Stimulated activated CD4-positive, alpha-beta T cell treated with anti-CD3 and anti-CD28 coated beads, Interleukin-2, amount 100 ng/mL, for 4 hours (primary cell): ENCODE data around the gene SPTBN4.
"Not testable (repeated sequence)": the region's sequence is repeated elsewhere in the genome, so short reads cannot be mapped to it uniquely, and the experiment has no call there.

Source experiments
- DNase-seq: peaks from one replicate; pipeline ENCODE4 v3.0.0-alpha.2; 2020; ENCODE audit warnings: low read depth

The SPTBN4 gene

DNA sequence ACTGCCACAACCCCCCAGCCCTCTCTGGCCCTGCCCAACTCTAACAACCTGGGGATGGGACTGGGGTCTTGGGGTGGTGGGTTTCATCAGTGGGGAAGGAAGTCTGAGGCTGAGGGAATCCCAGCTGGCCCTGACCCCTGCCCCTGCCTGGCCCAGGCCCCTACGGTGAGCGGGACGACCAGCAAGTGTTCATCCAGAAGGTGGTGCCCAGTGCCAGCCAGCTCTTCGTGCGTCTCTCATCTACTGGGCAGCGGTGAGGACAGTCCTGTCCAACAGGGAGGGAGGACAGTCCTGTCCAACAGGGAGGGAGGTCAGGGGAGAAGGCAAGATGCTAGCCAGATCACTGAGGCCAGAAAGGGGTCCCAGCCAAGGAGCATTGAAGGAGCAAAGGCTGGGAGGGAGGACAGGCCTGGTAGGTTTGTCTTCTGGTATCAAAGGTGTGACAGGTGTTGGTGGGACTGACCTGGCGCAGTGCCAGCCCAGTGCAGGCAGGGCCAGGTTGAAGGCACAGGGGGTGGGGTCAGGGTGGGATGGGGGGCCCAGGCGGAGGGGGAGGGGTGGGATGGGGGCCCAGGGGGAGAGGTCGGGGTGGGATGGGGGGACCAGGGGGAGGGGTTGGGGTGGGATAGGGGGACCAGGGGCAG lies 122.2 kb downstream of the SPTBN4 start:
- DNase-seq: no peak

DNA sequence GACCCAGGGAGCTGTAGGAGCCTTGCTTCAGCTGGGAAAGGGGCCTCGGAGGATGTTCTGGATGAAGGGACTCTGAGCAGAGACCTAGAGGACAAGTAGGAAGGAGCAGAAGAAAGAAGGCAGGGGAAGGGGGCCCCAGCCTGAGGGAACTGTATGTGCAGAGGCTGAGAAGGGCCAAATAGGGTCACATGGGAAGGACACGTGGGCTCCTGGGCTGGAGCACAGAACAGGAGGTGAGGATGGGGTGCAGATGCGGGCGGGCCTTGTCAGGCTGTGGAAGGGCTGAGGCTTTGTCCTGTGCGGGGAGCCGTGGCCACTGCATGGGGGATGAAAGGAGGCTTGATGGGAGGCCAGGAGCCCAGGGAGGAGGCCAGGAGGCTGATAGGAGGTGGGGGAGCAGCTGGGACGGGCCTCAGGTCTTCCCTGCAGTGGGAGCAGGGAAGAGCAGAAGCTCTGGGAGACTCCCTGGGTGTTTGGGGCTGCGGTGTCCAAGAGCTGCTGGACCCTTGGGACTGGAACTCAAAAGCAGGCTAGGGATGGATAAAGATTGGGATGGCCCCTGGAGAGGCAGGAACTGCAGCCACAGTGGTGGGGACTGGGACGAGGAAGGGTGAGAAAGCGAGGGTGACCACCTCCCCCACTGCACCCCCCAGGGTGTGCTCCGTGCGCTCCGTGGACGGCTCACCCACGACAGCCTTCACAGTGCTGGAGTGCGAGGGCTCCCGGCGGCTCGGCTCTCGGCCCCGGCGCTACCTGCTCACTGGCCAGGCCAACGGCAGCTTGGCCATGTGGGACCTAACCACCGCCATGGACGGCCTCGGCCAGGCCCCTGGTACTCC lies 123.0 kb downstream of the SPTBN4 start:
- no peak for DNase-seq

DNA sequence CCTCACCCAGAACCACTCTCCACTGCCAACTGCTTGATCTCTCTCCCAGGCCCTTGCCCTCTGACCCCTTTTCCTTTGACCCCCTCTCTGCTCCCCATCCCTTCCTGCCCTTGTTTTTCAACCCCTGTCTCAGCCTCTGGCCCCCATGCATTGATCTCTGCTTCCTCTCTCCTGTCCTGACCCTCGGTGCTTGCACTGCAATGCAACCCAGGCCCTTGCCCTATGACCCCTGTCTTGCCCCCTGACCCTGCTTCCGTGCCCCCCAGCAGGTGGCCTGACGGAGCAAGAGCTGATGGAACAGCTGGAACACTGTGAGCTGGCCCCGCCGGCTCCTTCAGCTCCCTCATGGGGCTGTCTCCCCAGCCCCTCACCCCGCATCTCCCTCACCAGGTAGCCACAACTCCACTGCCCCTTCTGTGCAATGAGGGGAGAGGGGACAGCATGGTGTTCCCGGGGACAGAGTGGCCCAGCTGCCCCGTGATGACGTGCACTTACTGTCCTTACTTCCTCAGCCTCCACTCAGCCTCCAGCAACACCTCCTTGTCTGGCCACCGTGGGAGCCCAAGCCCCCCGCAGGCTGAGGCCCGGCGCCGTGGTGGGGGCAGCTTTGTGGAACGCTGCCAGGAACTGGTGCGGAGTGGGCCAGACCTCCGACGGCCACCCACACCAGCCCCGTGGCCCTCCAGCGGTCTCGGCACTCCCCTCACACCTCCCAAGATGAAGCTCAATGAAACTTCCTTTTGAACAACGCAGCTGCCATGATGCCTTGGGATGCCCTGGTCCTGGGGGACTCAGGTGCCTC lies 123.9 kb downstream of the SPTBN4 start:
- no peak for DNase-seq

DNA sequence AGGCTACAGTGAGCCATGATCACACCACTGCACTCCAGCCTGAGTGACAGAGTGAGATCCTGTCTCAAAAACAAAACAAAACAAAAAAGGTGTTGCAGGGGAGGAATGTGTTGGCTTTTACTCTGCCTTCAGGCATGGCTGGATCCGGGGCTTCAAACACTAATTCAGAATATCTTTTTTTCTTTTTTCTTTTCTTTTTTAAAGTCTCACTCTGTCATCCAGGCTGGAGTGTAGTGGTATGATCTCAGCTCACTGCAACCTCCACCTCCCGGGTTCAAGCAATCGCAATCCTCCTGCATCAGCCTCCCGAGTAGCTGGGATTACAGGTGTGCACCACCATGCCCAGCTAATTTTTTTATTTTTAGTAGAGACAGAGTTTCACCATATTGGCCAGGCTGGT lies 124.9 kb downstream of the SPTBN4 start:
- DNase-seq: not testable (repeated sequence)

DNA sequence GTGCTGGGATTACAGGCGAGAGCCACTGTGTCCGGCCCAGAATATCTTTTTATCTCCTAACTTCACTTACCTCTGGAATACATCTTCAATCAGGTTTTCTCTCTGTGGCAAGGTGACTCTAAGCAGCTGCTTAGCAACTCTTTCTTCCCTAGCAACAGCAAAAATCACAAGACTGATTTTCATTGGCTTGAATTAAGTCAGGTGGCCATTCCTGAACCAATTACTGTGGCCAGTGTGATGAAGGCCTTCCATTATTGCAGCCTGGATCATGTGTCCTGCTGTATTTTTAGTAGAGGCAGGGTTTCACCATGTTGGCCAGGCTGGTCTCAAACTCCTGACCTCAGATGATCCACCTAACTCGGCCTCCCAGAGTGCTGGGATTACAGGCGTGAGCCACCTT lies 125.4 kb downstream of the SPTBN4 start:
- DNase-seq: no peak

DNA sequence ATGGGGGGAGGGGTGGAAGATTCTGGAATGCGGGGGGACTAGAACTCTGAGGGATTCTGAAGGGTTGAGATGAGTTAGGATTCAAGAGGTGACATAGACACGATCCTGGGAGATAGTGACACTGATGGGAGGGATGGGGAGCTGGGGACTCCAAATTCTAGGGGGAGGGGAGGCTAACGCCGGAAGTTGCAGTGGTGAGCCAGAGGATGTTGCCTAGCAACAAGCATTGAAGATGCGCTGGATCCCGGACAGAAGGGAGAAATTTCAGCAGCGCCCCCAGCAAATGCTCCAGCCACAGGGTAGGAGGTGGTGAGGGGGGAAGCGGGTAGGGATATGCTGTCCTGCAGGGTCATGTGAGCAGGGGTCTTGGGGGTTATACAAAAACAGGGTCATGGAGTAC lies 127.5 kb downstream of the SPTBN4 start:
- no peak for DNase-seq

DNA sequence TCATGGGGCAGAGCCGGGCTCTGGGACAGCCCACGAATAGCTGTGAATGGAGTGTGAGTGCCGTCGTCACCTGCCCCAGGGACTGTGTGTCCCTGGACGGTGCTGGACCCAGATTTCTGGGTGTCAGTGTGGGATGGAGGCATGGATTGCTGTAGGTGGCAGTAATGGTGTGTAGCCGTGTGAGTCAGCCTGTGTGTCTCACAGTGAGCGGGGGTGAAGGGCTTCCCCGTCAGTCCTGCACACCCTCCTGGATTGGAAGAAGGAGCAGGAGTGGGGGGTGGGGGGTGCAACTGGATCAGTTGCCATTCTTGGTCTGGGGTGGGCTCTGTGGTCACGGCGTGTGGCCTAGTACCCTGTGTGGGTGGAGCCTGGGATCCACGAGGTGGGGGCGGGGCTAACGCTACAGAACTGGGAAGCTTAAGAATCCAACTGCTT lies 127.9 kb downstream of the SPTBN4 start:
- DNase-seq: no peak

DNA sequence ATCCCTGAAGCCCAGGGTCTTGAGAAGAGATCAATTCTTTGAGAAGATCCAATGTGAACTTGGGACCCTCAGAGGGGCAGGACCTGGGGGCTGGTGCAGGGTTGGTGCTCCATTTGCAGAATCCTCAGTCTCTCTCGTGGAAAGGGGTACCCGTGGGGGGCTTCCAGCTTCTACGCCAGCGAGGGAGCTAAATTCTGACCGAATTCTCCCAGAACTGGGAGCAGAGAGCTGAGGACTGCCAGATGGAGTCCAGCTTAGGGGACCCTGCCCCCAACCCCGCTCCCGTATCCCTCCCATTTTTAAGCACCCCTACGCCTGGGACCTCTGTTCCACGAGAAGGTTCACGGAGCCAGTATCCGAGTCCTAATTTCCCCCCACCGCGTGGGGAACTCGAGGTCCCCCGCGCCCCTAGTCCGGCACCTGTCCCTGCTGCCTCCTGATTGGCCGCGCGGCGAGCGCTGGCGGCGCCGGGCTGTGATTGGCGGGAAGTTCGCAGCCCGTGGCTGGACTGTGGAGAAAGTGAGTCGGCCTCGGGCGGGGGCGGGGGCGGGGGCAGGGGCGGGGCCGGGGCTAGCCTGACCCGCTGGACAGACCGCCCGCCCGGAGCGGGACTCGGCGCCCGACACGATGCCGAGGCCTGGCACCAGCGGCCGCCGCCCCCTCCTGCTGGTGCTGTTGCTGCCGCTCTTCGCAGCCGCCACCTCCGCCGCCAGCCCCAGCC lies 130.0 kb downstream of the SPTBN4 start:
- DNase-seq: no peak

DNA sequence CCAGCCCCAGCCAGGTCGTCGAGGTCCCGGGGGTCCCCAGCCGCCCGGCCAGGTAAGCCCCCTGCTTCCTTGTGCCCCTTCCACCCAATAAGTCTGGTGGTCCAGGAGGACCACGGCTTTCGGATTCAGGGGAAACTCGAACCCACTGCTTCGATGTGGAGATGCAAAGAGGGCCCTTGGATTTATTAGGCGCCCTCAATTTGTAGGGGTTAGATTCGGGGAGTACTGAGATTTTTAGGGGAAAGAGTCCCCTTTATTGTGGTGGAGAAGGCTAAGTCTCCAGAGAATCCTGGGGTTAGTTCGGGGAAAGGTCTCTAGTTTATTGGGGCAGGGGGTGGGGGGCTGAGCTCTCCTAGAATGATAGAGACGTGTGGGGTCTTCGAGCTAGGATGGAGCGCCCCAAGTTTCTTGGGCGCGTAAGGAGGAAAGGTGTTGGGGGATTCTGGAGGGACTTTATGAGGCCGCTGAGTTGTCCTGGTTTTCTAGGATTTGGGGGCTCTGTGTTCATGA lies 130.6 kb downstream of the SPTBN4 start:
- no peak for DNase-seq

DNA sequence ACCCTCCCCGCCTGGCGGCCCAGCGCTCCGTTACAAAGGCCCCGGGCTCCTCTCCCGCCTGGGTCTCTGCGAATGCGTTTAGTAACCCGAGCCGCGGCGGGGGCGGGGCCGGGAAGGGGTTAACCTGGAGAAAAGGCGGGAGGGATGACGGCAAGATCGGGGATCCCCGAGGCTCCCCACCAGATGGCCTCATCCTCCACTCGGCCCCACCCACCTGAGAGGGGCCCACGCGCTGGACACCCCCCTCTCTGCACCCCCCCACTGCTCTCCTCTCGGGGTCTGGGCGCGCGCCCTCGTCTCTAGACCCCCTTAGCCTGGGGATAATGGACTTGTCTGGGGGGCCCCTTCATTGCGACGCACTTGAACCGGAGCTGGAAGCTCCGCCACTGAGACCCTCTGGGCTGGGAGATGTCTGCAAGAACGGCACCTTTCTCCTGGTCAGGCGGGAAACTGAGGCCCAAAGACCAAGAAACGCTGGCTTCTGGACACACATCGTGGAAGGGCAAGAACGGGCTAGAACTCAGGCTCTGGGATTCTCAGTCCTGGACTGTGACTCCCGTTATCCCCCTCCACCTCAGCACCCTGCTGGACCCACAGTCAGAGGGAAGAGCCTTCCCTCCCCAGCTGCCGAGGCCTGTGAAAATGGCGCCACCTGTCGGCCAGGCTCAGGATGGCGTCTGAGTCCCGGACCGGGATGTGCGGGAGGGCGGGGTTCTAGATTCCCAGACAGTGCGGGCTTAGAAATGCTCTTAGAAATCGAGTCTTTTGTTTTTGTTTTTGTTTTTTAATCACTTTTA lies 131.5 kb downstream of the SPTBN4 start:
- peak; percentile 68 for DNase-seq

DNA sequence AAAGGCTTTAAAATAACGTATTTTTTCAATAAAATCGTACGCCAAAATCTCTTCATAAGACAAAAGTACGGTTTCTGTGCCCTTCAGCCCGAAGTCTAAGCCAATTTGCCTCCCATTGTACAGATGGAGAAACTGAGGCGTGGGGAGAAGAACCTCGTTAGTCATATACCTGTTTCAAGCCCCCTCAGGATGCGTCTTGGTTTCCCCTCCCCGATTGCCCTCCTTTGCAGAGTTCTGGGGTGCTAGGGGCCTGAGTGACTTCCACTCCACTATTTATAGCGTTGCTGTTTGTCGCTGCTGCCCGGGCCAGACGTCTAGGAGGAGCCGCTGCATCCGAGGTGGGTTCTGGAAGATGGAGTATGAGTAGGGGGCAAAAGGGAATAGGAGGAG lies 132.1 kb downstream of the SPTBN4 start:
- no peak for DNase-seq

DNA sequence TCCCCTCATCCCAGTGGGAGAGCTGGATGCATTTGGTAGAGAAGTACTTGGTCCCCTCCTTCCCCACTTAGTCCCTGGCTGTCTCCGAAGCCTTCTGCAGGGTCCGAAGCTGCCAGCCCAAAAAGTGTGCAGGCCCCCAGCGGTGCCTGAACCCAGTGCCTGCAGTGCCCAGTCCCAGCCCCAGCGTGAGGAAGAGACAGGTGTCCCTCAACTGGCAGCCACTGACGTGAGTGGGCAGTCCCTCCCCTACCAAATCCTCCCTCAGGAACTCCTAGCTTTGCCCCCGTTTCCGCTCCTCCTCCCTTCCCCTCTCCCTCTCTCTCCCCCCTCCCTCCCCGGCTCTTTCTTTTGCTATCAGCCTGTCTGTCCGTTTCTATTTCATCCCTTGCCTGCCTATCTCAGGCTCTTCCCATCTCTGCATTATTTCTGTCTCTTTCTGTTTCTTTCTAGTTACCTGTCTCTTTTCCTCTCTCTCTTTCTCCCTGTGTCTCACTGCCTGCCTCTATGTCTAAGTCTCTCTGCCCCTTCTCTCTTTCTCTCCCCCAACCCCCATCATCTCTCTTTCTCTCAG lies 132.6 kb downstream of the SPTBN4 start:
- no peak for DNase-seq

DNA sequence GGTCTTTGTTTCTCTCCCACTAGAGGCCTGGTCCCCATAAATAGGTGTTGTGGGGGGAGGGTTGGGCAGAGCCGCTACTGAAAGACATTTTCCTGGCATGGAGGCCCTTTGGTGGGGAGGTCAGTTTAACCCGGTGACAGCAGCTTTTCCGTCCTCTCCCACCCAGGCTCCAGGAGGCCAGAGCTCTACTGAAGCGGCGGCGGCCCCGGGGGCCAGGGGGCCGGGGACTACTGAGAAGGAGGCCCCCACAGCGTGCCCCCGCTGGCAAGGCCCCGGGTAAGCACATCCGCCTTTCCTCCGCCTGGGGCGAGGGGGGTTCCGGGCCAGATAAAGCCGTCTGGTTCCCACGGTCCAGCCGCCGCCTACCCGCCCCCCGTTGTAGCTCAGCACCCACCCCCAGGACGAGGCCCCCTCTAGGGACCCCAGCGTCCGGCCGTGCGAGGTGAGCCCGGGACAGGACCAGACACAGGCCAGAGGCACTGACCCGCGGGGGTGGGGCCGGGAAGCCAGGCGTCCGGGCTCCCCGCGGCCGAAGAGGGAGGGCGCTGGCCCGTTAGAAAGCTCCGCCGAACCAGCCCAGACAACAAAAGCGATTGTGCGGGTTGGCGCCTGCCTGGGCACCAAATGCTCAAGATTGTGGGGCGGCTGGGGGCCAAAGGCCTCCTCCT lies 133.2 kb downstream of the SPTBN4 start:
- DNase-seq: no peak

DNA sequence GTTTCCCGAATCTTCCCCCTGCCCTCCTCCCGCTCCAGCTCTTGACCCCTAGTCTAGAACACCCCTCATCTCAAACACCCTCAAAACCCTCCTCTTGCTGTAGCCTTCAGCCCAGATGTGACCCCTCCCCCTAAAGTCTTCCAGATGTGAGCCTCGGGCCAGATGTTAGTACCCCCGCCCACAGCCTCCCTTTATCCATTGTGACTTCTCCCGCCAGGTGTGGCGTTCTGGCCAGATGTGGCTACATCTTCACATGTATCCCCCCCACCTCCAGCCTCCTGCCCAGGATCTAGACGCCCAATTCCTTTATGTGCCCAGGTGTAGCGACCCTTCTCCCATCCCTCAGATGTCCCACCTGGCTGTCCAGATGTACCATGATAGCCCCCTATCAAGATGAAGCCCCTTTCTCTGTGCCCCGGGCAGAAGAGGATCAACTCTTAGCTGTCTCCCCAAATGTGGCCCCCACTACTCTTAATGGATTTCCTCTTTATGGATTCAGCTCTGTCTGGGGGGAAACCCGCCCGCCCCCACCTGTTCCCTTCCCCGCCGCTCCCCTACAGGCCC lies 133.9 kb downstream of the SPTBN4 start:
- no peak for DNase-seq

DNA sequence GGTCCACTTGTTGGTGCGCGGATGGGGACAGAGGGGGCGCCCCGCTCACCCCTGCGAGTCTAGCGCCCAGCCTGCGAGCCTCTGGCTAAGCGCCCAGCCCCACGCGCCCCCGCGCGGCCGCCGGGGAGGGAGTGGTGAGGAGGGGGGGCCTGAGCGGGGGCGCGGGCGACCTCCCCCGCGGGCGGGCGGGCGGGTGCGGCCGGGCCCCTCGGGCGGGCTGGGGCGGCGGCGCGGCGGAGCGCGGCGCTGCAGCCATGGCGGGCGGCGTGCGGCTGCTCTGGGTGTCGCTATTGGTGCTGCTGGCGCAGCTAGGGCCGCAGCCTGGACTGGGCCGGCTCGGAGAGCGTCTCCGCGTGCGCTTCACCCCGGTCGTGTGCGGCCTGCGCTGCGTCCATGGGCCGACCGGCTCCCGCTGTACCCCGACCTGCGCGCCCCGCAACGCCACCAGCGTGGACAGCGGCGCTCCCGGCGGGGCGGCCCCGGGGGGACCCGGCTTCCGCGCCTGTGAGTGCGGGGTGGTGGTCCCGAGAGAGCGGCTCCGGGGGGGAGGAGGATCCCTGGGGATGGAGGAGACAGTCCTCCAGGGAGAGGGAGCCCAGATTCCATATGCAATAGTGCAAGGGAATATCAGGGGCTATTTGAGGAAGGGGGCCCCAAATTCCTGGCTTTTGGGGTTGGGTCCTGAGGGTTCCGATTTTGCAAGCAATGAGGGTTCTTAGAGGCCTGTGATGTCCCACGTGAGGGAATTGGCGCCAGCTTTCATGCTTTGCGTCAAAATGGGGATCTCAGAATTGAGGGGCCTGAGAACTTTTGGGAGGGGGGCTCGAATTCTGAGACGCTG lies 134.6 kb downstream of the SPTBN4 start, which contains the start of gene LTBP4:
LTBP4 (plus strand) TSS at position 236 of the 841 bp plus-strand sequence; CDS start at position 255, 19 bp downstream.
- no peak for DNase-seq

DNA sequence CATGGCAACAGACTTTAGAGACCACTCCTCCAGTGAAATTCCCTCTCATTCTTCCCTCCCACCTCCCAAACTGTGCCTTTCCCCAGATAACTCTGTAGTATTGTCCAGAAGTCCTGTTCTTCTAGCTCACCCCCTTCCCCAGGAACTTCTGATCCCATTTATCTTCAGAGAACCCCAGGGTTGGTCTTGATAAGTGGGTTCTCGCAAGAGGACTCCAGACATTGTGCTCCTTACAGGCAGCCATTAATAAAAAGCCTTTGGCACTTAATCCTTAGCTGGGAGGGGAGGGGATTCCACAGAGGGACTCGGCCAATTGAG lies 136.2 kb downstream of the SPTBN4 start:
- DNase-seq: no peak

DNA sequence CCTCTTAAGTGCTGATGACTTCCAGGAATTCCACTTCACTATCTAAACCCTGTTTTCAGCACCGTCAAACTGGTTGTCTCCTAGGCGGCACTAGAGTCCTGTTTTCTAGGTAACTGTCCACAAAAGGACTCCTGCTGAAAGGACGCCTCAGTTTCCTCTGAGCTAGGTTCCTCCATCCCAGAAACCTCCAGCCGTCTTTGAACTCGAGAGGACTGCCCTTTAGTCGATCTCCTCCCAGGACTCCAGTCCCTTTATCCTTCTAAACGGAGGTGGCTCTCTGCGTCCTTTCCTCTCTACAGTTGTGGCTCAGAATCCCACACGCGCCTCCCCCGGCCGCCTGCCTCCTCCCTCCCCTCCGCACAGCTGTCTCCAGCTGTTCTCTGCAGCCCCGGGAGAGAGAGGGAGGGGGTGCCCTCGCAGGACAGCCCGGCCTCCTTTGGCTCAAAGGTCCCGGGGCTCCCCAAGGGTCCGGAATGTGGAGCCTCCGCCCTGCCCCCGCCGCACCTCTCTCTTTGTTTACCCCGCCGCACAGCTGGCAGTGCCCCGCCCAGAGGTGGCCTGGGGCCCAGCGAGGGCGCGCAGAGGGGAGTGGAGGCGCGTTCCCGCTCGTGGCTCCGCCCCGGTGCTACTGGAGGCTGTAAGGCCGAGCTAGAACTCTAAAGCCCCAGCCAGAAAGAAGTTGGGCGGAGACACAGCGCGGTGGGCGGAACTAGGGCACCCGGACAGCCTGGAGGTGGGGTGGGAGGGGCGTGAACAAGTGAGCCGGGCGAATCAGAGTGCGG lies 136.8 kb downstream of the SPTBN4 start:
- peak; percentile 98 for DNase-seq

DNA sequence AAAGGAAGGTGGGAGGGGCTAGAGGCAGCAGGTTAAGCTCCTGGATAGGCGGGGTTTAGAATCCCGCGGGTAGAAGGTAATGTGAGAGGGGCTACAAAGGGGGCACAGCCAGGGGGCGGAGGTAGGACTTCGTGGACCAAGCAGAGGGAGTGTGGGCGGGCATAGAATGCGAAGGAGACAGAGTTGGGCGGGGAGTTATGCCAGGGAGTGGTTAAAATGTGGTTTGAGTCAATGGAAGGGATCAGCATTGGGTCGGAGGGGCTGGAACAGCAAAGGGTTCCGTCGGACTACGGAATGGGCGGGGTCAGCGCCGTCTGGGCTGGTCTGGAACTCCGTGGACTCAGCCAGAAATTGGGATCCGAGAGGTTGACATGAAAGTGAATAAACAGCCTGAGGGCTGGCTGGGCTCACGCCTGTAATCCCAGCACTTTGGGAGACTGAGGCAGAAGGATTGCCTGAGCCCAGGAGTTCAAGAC lies 137.4 kb downstream of the SPTBN4 start:
- DNase-seq: no peak
